K562 (cell line): ENCODE measurements around the gene ASB7. TPM values are rescaled to one million over a fixed set of nuclear protein-coding genes. Genes with fewer than 3 reads are reported as not detected.
A peak's percentile ranks its signal among the peaks of the same experiment; 100 is the strongest.

Experiments used
- ARID2 ChIP-seq: fragments of 450-650 bp; IDR thresholded peaks from 2 replicates; pipeline ENCODE4 v1.6.1; 2017; ENCODE audit warnings: antibody characterized with exemption, mild to moderate bottlenecking
- BRD4 ChIP-seq: fragments of 200-600 bp; sonication (generic); IDR thresholded peaks from 2 replicates; pipeline ENCODE4 v1.6.1; 2017; ENCODE audit warnings: inconsistent platforms
- CC2D1A ChIP-seq: fragments of 450-650 bp; IDR thresholded peaks from 2 replicates; pipeline ENCODE4 v1.6.1; 2017; ENCODE audit warnings: mild to moderate bottlenecking
- CCAR2 ChIP-seq: fragments of 200-400 bp; formaldehyde crosslinking; IDR thresholded peaks from 2 replicates; pipeline ENCODE4 v1.6.1; 2017; ENCODE audit warnings: mild to moderate bottlenecking, low read depth, low read length
- CREB1 ChIP-seq, 2 experiments: sonication (generic) in 1 of 2; formaldehyde crosslinking in 1 of 2; IDR thresholded peaks; 2 replicates each; pipeline versions ENCODE4 v1.6.1 to v1.8.0; 2012 to 2022; ENCODE audit warnings: inconsistent platforms in 1 of 2, mild to moderate bottlenecking in 1 of 2, missing genetic modification reagents in 1 of 2, moderate library complexity in 1 of 2
- CREB3 ChIP-seq: fragments of 450-650 bp; conservative IDR thresholded peaks from 2 replicates; pipeline ENCODE4 v1.6.1; 2016; ENCODE audit warnings: missing genetic modification characterization, low read depth, mild to moderate bottlenecking, missing compliant biosample characterization, moderate library complexity
- DLX4 ChIP-seq: fragments of 250-450 bp; sonication (Bioruptor Pico); IDR thresholded peaks from 2 replicates; pipeline ENCODE4 v1.6.1; 2021; ENCODE audit warnings: mild to moderate bottlenecking
- GATA2 ChIP-seq: sonication (generic); formaldehyde crosslinking; IDR thresholded peaks from 2 replicates; pipeline ENCODE4 v1.4.0; 2020; ENCODE audit warnings: mild to moderate bottlenecking, missing genetic modification reagents
- HDAC2 ChIP-seq: fragments of 450-650 bp; IDR thresholded peaks from 2 replicates; pipeline ENCODE4 v1.6.1; 2016; ENCODE audit warnings: mild to moderate bottlenecking
- HDAC3 ChIP-seq: fragments of 450-650 bp; IDR thresholded peaks from 2 replicates; pipeline ENCODE4 v1.6.1; 2018; ENCODE audit warnings: borderline replicate concordance, mild to moderate bottlenecking, moderate library complexity; ENCODE audit not compliant: partially characterized antibody
- MAFF ChIP-seq: IDR thresholded peaks from 2 replicates; pipeline ENCODE4 v1.6.1; 2012; ENCODE audit warnings: low read length, improper control_type of control experiment
- MBD2 ChIP-seq: sonication (generic); IDR thresholded peaks from 2 replicates; pipeline ENCODE4 v1.6.1; 2016; ENCODE audit warnings: low read depth, borderline replicate concordance
- NFIC ChIP-seq: fragments of 450-650 bp; IDR thresholded peaks from 2 replicates; pipeline ENCODE4 v1.6.1; 2017; ENCODE audit warnings: mild to moderate bottlenecking, inconsistent platforms
- SAP30 ChIP-seq: fragments of 200-600 bp; sonication (generic); IDR thresholded peaks from 2 replicates; pipeline ENCODE4 v1.6.1; 2012; ENCODE audit warnings: borderline replicate concordance, low read depth, mild to moderate bottlenecking, moderate library complexity, low read length, control low read depth, inconsistent platforms; ENCODE audit not compliant: insufficient read depth, poor library complexity, severe bottlenecking
- SMAD1 ChIP-seq: fragments of 150-350 bp; IDR thresholded peaks from 2 replicates; pipeline ENCODE4 v1.6.1; 2014; ENCODE audit warnings: low read length, low read depth; ENCODE audit not compliant: partially characterized antibody
- TAL1 ChIP-seq: fragments of 450-650 bp; IDR thresholded peaks from 2 replicates; pipeline ENCODE4 v1.6.1; 2016; ENCODE audit warnings: mild to moderate bottlenecking
- TCF7L2 ChIP-seq: fragments of 150-350 bp; IDR thresholded peaks from 2 replicates; pipeline ENCODE4 v1.6.1; 2016; ENCODE audit warnings: low read depth, mild to moderate bottlenecking, low read length, moderate library complexity
- ZNF133 ChIP-seq: fragments of 250-450 bp; sonication (Bioruptor Pico); IDR thresholded peaks from 2 replicates; pipeline ENCODE4 v1.4.0; 2020; ENCODE audit warnings: mild to moderate bottlenecking
- ZNF282 ChIP-seq: sonication (generic); formaldehyde crosslinking; IDR thresholded peaks from 2 replicates; pipeline ENCODE4 v1.8.1; 2023; ENCODE audit warnings: missing genetic modification reagents
- ZNF436 ChIP-seq: fragments of 250-450, 450-650 bp; sonication (Bioruptor Pico); formaldehyde crosslinking; IDR thresholded peaks from 2 replicates; pipeline ENCODE4 v1.7.0; 2020; ENCODE audit warnings: mild to moderate bottlenecking
- polyA plus RNA-seq, 8 experiments: library from polyadenylated mRNA; depleted of rRNA in 4 of 8; stranded (reverse) in 5 of 8; unstranded in 3 of 8; fragments of >200 nt; fragmentation: Nextera tagmentation in 2 of 8; fragmentation: Illumina TruSeq in 1 of 8; extraction: Ambion mirVana in 2 of 8; extraction: Trizol in 1 of 8; gene quantifications; 2 replicates each; pipeline versions ENCODE4 v1.2.1 to v1.2.3, GENCODE V29; 2011 to 2014; ENCODE audit warnings: inconsistent platforms in 1 of 8, missing spikeins in 1 of 8
- total RNA-seq, 7 experiments: library from RNA; depleted of rRNA in 6 of 7; stranded (reverse); fragments of >200 nt in 6 of 7; fragmentation: Illumina TruSeq in 2 of 7; extraction: Trizol in 2 of 7; gene quantifications; 2 replicates each; pipeline versions ENCODE4 v1.2.1 to v1.2.3, GENCODE V29; 2011 to 2021; ENCODE audit warnings: low replicate concordance in 1 of 7
- TF ChIP-seq, protein P1 (sequence below): sonication (generic); formaldehyde crosslinking; IDR thresholded peaks from 2 replicates; pipeline ENCODE4 v1.8.0; 2023; ENCODE audit warnings: missing genetic modification reagents, mild to moderate bottlenecking, borderline replicate concordance
- TF ChIP-seq, protein P2 (sequence below), 2 experiments: fragments of 200-800 bp in 1 of 2; sonication (Bioruptor generic) in 1 of 2; sonication (generic) in 1 of 2; formaldehyde crosslinking in 1 of 2; IDR thresholded peaks in 1 of 2; conservative IDR thresholded peaks in 1 of 2; 2 replicates each; pipeline versions ENCODE4 v1.5.0 to v1.6.1; 2016 to 2020; ENCODE audit warnings: missing compliant biosample characterization in 1 of 2, missing genetic modification characterization in 1 of 2, missing genetic modification reagents in 1 of 2

The ASB7 gene
- total and polyA plus RNA-seq, 9 of the 15 experiments (the other 6 are each of a cell fraction or from before 2014, with no cell fraction given) = 1.8 to 10.1 (median 6.8) TPM

DNA sequence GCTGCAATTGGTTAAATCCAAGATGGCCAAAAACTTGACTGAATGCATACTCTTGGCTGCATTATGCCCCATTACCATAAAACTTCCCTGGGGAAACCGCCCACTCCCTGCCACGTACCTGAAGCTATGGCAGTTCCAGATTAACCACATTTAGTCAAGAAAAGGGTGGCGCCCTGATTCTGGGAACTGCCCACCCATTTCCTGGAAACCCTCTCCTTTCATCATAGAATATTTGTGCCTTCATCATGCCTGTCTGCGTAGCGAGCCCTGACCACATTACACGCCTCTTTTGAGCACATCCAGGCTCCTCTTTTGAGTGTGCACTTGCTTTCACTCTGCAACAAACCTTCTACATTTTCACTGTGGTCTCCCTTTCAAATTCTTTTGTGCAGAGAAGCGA is 5.6 kb upstream of the ASB7 start (continued):
- peak; percentile 48; the same call in 1 of the 2 replicates for TF ChIP-seq HDAC2
- TF ChIP-seq ZNF133 = no peak
- no peak; the same call in 1 of the 2 replicates for TF ChIP-seq MBD2
- TF ChIP-seq SMAD1 = no peak
- no peak for TF ChIP-seq TCF7L2
- TF ChIP-seq CCAR2 = no peak
- no peak for TF ChIP-seq DLX4 (CRISPR knock-in tag)
- TF ChIP-seq ZNF436 (CRISPR knock-in tag) = no peak
- TF ChIP-seq CREB1 (IDR thresholded peaks at IDR 0.05) = peak; percentile 90
- no peak; the same call in 1 of the 2 replicates for TF ChIP-seq CREB1 (CRISPR knock-in tag; IDR thresholded peaks at IDR 0.05)
- no peak for TF ChIP-seq CREB3 (tag)
- TF ChIP-seq SAP30 = no peak
- TF ChIP-seq TAL1 = no peak; the same call in 1 of the 2 replicates
- no peak for TF ChIP-seq GATA2
- no peak for TF ChIP-seq ZNF282
- TF ChIP-seq, protein P1, sequence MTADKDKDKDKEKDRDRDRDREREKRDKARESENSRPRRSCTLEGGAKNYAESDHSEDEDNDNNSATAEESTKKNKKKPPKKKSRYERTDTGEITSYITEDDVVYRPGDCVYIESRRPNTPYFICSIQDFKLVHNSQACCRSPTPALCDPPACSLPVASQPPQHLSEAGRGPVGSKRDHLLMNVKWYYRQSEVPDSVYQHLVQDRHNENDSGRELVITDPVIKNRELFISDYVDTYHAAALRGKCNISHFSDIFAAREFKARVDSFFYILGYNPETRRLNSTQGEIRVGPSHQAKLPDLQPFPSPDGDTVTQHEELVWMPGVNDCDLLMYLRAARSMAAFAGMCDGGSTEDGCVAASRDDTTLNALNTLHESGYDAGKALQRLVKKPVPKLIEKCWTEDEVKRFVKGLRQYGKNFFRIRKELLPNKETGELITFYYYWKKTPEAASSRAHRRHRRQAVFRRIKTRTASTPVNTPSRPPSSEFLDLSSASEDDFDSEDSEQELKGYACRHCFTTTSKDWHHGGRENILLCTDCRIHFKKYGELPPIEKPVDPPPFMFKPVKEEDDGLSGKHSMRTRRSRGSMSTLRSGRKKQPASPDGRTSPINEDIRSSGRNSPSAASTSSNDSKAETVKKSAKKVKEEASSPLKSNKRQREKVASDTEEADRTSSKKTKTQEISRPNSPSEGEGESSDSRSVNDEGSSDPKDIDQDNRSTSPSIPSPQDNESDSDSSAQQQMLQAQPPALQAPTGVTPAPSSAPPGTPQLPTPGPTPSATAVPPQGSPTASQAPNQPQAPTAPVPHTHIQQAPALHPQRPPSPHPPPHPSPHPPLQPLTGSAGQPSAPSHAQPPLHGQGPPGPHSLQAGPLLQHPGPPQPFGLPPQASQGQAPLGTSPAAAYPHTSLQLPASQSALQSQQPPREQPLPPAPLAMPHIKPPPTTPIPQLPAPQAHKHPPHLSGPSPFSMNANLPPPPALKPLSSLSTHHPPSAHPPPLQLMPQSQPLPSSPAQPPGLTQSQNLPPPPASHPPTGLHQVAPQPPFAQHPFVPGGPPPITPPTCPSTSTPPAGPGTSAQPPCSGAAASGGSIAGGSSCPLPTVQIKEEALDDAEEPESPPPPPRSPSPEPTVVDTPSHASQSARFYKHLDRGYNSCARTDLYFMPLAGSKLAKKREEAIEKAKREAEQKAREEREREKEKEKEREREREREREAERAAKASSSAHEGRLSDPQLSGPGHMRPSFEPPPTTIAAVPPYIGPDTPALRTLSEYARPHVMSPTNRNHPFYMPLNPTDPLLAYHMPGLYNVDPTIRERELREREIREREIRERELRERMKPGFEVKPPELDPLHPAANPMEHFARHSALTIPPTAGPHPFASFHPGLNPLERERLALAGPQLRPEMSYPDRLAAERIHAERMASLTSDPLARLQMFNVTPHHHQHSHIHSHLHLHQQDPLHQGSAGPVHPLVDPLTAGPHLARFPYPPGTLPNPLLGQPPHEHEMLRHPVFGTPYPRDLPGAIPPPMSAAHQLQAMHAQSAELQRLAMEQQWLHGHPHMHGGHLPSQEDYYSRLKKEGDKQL (CRISPR knock-in tag) = no peak
- no peak for TF ChIP-seq BRD4
- no peak for TF ChIP-seq ARID2
- TF ChIP-seq, protein P2, sequence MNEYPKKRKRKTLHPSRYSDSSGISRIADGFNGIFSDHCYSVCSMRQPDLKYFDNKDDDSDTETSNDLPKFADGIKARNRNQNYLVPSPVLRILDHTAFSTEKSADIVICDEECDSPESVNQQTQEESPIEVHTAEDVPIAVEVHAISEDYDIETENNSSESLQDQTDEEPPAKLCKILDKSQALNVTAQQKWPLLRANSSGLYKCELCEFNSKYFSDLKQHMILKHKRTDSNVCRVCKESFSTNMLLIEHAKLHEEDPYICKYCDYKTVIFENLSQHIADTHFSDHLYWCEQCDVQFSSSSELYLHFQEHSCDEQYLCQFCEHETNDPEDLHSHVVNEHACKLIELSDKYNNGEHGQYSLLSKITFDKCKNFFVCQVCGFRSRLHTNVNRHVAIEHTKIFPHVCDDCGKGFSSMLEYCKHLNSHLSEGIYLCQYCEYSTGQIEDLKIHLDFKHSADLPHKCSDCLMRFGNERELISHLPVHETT (CRISPR knock-in tag; conservative IDR thresholded peaks at IDR 0.05 in 1 of 2, IDR thresholded peaks at IDR 0.05 in 1 of 2) = no peak
- no peak for TF ChIP-seq NFIC
- peak; percentile 6; the same call in 1 of the 2 replicates for TF ChIP-seq MAFF
- no peak for TF ChIP-seq HDAC3
- 0 out of 2 replicates have a peak, but pooled peaks have one; percentile 20 for TF ChIP-seq CC2D1A
